ENCODE results near the gene PVRIG.
"Not testable (repeated sequence)": the region's sequence is repeated elsewhere in the genome, so short reads cannot be mapped to it uniquely, and the experiment has no call there.

The PVRIG gene

GRCh38 chr7:100243385-100243784 lies 23.6 kb downstream of the PVRIG start:
- not testable (repeated sequence) for DNase-seq

- not testable (repeated sequence) for DNase-seq
Observed at GRCh38 chr7:100244988-100245605, 25.3 kb downstream of the PVRIG start.

GRCh38 chr7:100246121-100246864 lies 26.5 kb downstream of the PVRIG start:
- not testable (repeated sequence) for DNase-seq

- not testable (repeated sequence) for DNase-seq
Observed at GRCh38 chr7:100246865-100247137, 27.1 kb downstream of the PVRIG start.

- no peak for DNase-seq
Observed at GRCh38 chr7:100247152-100247757, 27.5 kb downstream of the PVRIG start.

- DNase-seq, result no peak
Observed at GRCh38 chr7:100248483-100248882, 28.7 kb downstream of the PVRIG start.

- DNase-seq, result no peak
Observed at GRCh38 chr7:100257017-100257416, 37.3 kb downstream of the PVRIG start.

GRCh38 chr7:100259984-100260383 lies 40.2 kb downstream of the PVRIG start:
- DNase-seq, result not testable (repeated sequence)

- not testable (repeated sequence) for DNase-seq
Observed at GRCh38 chr7:100262896-100263295, 43.1 kb downstream of the PVRIG start.

- not testable (repeated sequence) for DNase-seq
Observed at GRCh38 chr7:100264223-100264622, 44.5 kb downstream of the PVRIG start.

GRCh38 chr7:100264669-100265165 lies 45.0 kb downstream of the PVRIG start:
- not testable (repeated sequence) for DNase-seq

- DNase-seq, result not testable (repeated sequence)
Observed at GRCh38 chr7:100265851-100266250, 46.1 kb downstream of the PVRIG start.

GRCh38 chr7:100266576-100267354 lies 47.0 kb downstream of the PVRIG start:
- DNase-seq, result no peak

- DNase-seq, result no peak
Observed at GRCh38 chr7:100267648-100268047, 47.9 kb downstream of the PVRIG start.

GRCh38 chr7:100268882-100269281 lies 49.1 kb downstream of the PVRIG start:
- not testable (repeated sequence) for DNase-seq

GRCh38 chr7:100269306-100270045 lies 49.7 kb downstream of the PVRIG start:
- DNase-seq, result not testable (repeated sequence)

- DNase-seq, result not testable (repeated sequence)
Observed at GRCh38 chr7:100270046-100270918, 50.5 kb downstream of the PVRIG start.
